ENCODE measurements around the gene SREBF1. TPM values are rescaled to one million over a fixed set of nuclear protein-coding genes. Genes with fewer than 3 reads are reported as not detected.

SREBF1 gene
- total RNA-seq, 1 donor from 2014 or later, result 84.0 TPM

- Histone ChIP-seq H3K27me3 (no peaks in the 10 kb centered on the region), H3K4me3 (no peak overlapping the region), H3K27ac (peak overlapping the region; percentile 97), H3K4me1 (peaks cover 52% of the 10 kb centered on the region), H3K36me3 (peaks cover 0 to 8% of the 10 kb centered on the region in 2 donors), H3K9me3 (no peaks in the 10 kb centered on the region)
- intact Hi-C loops (cut with DNase I), result no loop called here
- DNase-seq (ENCODE audit: extremely low spot score in 2 of 2), result no peak
- TF ChIP-seq POLR2AphosphoS5 (IDR thresholded peaks at IDR 0.05; ENCODE audit: insufficient read depth in 1 of 2, low read depth in 1 of 2) (no peak), POLR2A (IDR thresholded peaks at IDR 0.05) (no peak), CTCF (IDR thresholded peaks at IDR 0.05) (no peak)
Measured at GRCh38 chr17:17842111-17842876, 5.5 kb upstream of the SREBF1 start.

GRCh38 chr17:17841601-17842025 is 4.8 kb upstream of the SREBF1 start:
- Histone ChIP-seq H3K36me3 (peaks cover 0 to 2% of the 10 kb centered on the region in 2 donors), H3K4me1 (peaks cover 56% of the 10 kb centered on the region)
- intact Hi-C loops (cut with DNase I), result no loop called here

GRCh38 chr17:17840751-17841591 is 4.2 kb upstream of the SREBF1 start:
- TF ChIP-seq POLR2A (IDR thresholded peaks at IDR 0.05), result no peak
- no peak for TF ChIP-seq CTCF (IDR thresholded peaks at IDR 0.05)
- peak in 1 of 2 donors; percentile 67 for TF ChIP-seq POLR2AphosphoS5 (IDR thresholded peaks at IDR 0.05; ENCODE audit: insufficient read depth in 1 of 2, low read depth in 1 of 2)
- no peak for DNase-seq (ENCODE audit: extremely low spot score in 2 of 2)
- H3K4me3 ChIP-seq, result peak overlapping the region; percentile 48 to 50
- no peaks in the 10 kb centered on the region for H3K9me3 ChIP-seq
- H3K36me3 ChIP-seq, result no peaks in the 10 kb centered on the region
- intact Hi-C loops (cut with DNase I), result no loop called here
- H3K4me1 ChIP-seq, result peaks cover 56% of the 10 kb centered on the region
- no peaks in the 10 kb centered on the region for H3K27me3 ChIP-seq
- peak overlapping the region; percentile 97 for H3K27ac ChIP-seq

More at GRCh38 chr17:17841601-17842025, 4.8 kb upstream of the SREBF1 start:
- no peak for DNase-seq (ENCODE audit: extremely low spot score in 2 of 2)
- Histone ChIP-seq H3K27me3 (no peaks in the 10 kb centered on the region), H3K4me3 (no peak overlapping the region), H3K9me3 (no peaks in the 10 kb centered on the region), H3K27ac (peak overlapping the region; percentile 97)
- TF ChIP-seq POLR2A (IDR thresholded peaks at IDR 0.05) (no peak), POLR2AphosphoS5 (IDR thresholded peaks at IDR 0.05; ENCODE audit: insufficient read depth in 1 of 2, low read depth in 1 of 2) (peak in 1 of 2 donors; percentile 3), CTCF (IDR thresholded peaks at IDR 0.05) (no peak)

GRCh38 chr17:17839791-17840707 is 3.3 kb upstream of the SREBF1 start:
- H3K4me1 ChIP-seq, result peaks cover 66% of the 10 kb centered on the region

More at GRCh38 chr17:17839791-17840707, 3.3 kb upstream of the SREBF1 start:
- H3K9me3 ChIP-seq, result no peaks in the 10 kb centered on the region
- peak overlapping the region; percentile 97 for H3K27ac ChIP-seq
- peak overlapping the region; percentile 48 to 50 for H3K4me3 ChIP-seq
- TF ChIP-seq CTCF (IDR thresholded peaks at IDR 0.05) (no peak), POLR2A (IDR thresholded peaks at IDR 0.05) (peak in 1 of 2 donors; percentile 76), POLR2AphosphoS5 (IDR thresholded peaks at IDR 0.05; ENCODE audit: insufficient read depth in 1 of 2, low read depth in 1 of 2) (peak; percentile 82 to 95)
- no peaks in the 10 kb centered on the region for H3K27me3 ChIP-seq
- no peak for DNase-seq (ENCODE audit: extremely low spot score in 2 of 2)
- intact Hi-C loops (cut with DNase I), result no loop called here
- H3K36me3 ChIP-seq, result no peaks in the 10 kb centered on the region
